GM21360 (cell line): Measurements from ENCODE around the gene SPIRE1.
"Not testable (repeated sequence)": the region's sequence is repeated elsewhere in the genome, so short reads cannot be mapped to it uniquely, and the experiment has no call there.

Source experiments
- ATAC-seq: cut with Tn5 transposase; IDR thresholded peaks from one replicate; pipeline ENCODE4 v1.9.1; 2021; ENCODE audit warnings: mild to moderate bottlenecking, moderate library complexity; ENCODE audit not compliant: unreplicated experiment

The SPIRE1 gene

GRCh38 chr18:12647773-12648172 is 10.1 kb downstream of the SPIRE1 start:
- no peak for ATAC-seq

GRCh38 chr18:12645751-12646203 is 12.1 kb downstream of the SPIRE1 start:
- no peak for ATAC-seq

DNA sequence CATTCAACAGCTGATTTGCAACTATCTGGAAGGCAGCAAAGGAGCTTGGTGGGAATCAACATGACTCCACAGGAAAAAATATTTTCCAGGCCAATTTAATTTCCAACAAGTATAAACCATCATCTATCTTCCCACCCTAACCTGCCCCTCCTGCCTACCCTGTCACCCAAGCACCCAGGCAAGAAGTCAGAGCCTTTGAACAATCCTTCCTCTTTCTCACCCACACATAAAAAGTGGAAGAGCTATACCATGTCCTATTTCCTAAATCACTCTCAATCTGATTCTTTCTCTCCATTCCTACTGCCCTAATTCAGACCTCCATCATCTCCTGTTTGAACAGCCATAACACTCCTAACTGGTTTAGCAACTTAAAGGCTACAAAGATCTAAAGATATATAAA is 12.7 kb downstream of the SPIRE1 start:
- no peak for ATAC-seq

DNA sequence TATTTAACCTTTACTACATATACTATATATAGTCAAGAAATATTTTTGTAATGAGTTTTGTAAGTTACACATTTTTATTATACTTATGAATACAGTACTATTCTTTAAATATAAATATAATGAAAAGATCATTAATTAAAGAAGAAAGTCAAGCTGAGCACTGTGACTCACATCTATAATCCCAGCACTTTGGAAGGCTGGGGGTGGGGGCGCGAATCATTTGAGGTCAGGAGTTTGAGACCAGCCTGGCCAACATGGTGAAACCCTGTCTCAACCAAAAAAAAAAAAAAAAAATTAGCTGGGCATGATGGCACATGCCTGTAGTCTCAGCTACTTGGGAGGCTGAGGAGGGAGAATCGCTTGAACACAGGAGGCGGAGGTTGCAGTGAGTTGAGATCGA is 14.2 kb downstream of the SPIRE1 start:
- ATAC-seq, result not testable (repeated sequence)

- no peak for ATAC-seq
Observed at GRCh38 chr18:12640881-12641200, 17.1 kb downstream of the SPIRE1 start.

DNA sequence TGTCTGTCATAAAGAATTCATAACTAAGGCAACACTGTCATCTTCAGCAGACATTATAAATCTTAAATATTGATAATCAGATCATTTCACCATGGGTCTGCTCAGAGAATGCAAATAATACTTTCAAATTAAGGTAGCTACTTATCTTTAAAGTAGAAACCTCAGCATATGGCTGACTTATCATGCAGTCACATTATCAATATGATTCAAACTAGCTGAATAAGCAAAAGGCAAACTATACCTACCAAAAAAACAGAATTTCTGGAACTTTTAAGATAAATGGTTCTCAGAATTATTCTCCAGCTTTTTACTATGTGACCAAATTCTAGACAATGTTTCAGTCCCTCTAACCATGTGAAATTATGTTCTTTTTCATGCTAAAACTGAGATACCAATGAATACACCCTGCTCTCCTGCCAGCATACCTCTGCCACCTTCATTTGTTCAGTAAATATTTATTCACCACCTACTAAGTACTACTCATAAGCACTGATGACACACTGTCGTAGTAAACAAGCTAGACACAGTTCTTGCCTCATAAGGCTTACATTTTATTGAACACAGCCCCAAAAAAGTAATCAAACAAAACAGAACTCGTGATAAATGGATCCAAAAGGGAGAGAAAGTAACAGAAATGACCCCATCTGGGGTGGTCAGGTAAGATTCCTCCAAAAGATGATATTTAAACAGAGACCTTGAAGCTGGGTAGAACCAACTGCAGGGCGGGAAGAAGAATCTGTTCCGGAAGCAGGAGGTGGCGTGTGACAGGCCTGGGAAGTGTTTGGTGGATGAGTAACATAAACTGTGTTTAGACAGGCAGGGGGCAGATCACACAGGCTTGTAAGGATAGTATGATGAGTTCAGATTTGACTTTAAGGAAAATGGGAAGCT is 17.7 kb downstream of the SPIRE1 start:
- no peak for ATAC-seq

- no peak for ATAC-seq
Observed at GRCh38 chr18:12638644-12639124, 19.2 kb downstream of the SPIRE1 start.

GRCh38 chr18:12637901-12638643 is 19.8 kb downstream of the SPIRE1 start:
- no peak for ATAC-seq

DNA sequence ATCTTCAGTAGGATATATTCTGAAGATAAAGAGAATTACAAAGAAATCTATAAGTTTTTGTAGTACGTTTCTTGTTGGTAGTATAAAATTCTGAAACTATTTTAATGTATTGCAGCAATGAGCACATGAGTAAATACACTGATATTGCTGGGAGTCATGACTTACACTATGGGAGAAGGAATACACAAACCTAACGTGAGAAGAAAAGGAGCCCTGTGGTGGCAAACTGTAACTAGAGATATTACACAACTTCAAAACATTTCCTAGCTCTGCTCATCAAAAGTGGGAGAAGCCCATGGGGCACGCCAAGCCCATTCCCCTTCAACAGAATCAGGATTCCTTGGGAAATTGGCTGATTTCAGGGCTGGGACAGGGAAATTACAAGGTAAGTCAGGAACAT is 20.5 kb downstream of the SPIRE1 start:
- ATAC-seq, result no peak

DNA sequence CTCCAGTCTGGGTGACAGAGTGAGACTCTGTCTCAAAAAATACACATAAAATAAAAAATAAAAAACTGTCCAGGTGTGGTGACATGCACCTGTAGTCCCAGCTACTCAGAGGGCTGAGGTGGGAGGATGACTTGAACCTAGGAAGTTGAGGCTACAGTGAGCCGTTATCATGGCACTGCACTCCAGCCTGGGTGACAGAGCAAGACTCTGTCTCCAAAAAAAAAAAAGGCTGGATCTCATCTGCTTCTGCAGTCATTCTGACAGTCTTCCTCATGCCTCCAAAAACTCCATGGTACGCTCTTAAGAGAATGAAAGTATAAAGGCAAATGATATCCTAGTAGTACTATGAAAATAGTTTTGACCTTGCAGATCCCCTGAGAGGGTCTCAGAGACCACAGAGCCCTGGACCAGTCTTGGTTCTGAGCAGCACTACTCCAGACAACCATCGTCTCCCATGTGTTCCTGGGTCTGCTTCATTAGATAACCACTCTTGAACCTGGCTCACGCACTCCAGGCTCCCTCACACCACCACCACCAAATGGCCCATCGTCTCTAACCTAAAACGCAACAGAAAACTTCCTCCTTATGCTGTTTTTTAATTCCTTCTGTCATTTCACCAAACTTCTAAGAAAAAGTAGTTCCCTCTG is 26.0 kb downstream of the SPIRE1 start:
- no peak for ATAC-seq

GRCh38 chr18:12630136-12630535 is 27.8 kb downstream of the SPIRE1 start:
- ATAC-seq, result no peak

- ATAC-seq, result no peak
Observed at GRCh38 chr18:12628706-12629702, 28.9 kb downstream of the SPIRE1 start.

- ATAC-seq, result not testable (repeated sequence)
Observed at GRCh38 chr18:12627199-12627598, 30.7 kb downstream of the SPIRE1 start.

DNA sequence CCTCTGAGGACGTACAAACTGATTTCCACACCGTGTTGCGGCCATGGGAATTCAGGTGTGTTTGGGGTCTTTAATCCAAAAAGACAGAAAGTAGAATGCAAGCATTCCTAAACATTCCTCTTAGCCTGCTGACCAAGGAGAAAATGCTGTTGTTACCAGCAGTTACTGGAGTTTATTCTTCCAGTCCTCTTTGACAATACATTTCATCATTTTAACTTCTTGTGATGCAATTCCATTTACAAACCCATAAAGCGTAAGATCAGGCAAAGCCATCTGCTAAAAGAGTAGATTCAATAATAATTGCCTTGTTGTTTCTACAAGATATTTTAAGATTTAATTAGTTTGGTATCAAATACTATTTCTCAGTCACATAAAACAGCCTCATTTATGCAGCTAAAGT is 32.7 kb downstream of the SPIRE1 start:
- no peak for ATAC-seq

DNA sequence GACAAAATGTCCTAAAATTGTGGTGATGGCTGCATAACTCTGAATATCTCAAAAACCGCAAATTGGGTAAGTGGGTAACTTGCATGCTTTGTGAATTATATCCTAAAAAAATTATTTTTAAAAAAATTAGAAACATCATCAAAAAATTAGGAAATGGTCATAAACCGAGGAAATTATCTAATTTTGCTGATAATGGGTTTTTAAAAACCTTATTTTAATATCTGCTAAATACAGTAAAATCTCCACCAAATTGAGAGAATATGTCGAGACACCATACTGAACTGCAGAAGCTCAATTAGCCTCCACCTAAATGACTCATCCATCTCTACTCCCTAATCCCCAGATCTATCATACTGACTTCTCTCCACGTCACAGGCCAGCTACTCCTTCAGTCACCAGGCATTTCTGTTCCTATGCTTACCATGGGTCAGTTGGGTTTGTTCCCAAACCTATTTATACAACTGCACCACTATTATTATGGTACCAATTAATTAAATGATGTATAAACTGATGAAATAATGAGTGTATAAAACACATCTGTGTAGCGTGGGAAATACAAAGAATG is 36.1 kb downstream of the SPIRE1 start:
- ATAC-seq, result no peak

DNA sequence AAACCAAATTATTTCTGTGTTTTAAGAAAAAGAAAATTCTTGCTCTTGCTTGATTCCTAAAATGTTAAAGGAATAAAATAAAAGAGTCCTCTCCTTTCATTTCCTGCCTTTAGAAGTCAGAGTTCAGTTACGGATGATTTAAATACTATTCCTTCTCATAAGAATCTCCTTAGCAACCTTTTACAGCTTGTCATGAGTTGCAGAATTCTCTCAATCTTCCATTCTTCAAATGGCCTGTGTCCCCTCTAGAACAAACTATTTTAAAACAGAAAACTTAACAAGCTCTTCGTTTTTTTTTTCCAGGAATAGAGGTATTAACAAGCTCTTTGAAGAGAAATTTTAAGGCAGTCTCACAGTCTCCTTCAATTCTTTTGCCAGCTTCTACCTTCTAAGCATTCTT is 42.2 kb downstream of the SPIRE1 start:
- no peak for ATAC-seq

DNA sequence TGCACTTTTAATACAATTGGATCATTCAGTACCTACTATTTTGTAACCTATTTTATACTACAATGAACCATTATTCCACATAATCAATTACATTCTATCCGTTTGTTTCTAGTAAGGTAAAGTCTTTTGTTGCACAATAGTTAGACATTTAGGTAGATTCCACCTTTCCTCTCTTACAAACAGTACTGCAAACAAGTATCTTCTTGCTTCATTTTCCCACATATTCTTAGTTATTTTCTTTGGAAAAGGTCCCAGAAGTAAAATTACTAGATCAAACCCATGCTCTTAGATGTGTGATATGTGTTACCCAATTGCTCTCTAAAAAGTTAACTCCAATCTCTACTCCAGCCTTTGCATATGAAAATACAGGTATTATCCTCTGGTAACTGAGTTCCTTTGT is 49.6 kb downstream of the SPIRE1 start:
- ATAC-seq, result no peak

- ATAC-seq, result no peak
Observed at GRCh38 chr18:12606592-12607315, 51.2 kb downstream of the SPIRE1 start.

GRCh38 chr18:12604445-12605007 is 53.4 kb downstream of the SPIRE1 start:
- ATAC-seq, result no peak
